ENCODE results near the gene RELL1.
A peak's percentile ranks its signal among the peaks of the same experiment; 100 is the strongest.

The RELL1 gene

DNA sequence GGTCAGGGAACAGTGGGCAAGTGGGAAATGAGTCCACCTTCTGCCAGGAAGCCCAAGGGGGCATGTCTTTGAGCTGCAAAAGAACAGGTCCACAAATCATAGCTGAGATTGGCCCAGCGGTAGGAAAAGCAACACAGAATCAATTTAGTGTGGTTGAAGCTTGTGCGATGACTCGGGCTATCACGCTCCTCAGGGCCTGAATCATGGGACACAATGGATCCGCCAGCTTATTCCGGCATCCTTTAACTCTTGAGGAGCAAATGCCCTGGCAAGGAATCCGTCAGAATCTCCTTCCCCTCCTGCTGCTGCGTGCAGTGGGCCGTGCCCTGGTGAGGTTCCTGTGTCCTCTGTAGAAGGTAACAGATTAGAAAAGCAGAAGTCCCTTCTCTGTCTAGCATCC, 98.0 kb downstream of the RELL1 start:
- Histone ChIP-seq H3K14ac (ENCODE audit: low read length) (no peak overlapping the region), H2BK5ac (ENCODE audit: low read depth, low read length, poor library complexity) (no peak overlapping the region), H4K12ac (ENCODE audit: low read depth, low read length) (no peak overlapping the region), H4K8ac (ENCODE audit: low read depth, low read length) (no peak overlapping the region), H3K4ac (ENCODE audit: low read depth, low read length) (no peak overlapping the region), H3K23ac (ENCODE audit: low read length) (no peak overlapping the region), H2AFZ (ENCODE audit: insufficient read depth, low read length, poor library complexity) (no peak overlapping the region), H4K91ac (ENCODE audit: low read depth, low read length) (no peak overlapping the region), H3K4me3 (ENCODE audit: low read depth, low read length) (no peak overlapping the region), H3K4me2 (ENCODE audit: low read length) (no peak overlapping the region), H2BK12ac (ENCODE audit: low read length) (no peak overlapping the region), H3K79me2 (ENCODE audit: control insufficient read depth, insufficient read depth, low read length, poor library complexity) (no peaks in the 10 kb centered on the region), H3K18ac (ENCODE audit: low read length) (no peak overlapping the region), H3K79me1 (ENCODE audit: low read length) (no peaks in the 10 kb centered on the region), H3K27me3 (ENCODE audit: insufficient read depth, low read length) (no peaks in the 10 kb centered on the region), H3K36me3 (ENCODE audit: control insufficient read depth in 1 of 2, insufficient read depth in 2 of 2, low read length in 2 of 2) (peaks cover 7 to 10% of the 10 kb centered on the region in 2 experiments), H3K27ac (ENCODE audit: low read depth, low read length) (no peak overlapping the region), H3K9ac (ENCODE audit: low read length) (no peak overlapping the region), H2AK5ac (ENCODE audit: low read length) (no peak overlapping the region), H3K9me3 (ENCODE audit: insufficient read depth, low read depth, low read length) (peaks cover 3% of the 10 kb centered on the region), H3K4me1 (ENCODE audit: control insufficient read depth in 1 of 2, insufficient read depth in 2 of 2, low read length in 2 of 2) (peaks cover 0 to 3% of the 10 kb centered on the region in 2 experiments), H2BK120ac (ENCODE audit: insufficient read depth, low read length, poor library complexity) (no peak overlapping the region)
- WGBS (ENCODE audit: extremely low coverage, insufficient coverage, insufficient read length), result no CpG with 5 or more reads among the region's 9 CpGs
- DNase-seq, result no peak

DNA sequence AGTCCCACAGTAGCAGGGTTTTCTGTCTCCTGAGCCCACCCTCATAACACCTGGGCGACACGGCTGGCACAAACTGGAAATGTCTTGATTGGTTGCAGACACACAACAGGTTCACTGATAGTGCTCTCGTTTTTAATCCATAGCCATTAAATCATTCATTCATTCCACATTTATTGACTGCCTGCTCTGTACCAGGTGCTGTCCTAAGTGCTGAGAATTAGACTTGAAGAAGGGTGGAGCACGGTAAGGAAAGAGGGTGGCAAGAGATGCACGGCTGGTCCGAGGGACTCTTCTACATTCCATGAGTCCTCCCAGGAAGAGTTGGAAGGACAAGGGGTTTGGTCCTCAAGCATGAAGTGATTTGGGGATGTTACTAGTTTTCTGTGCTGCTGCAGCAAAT, 100.0 kb downstream of the RELL1 start:
- Histone ChIP-seq H4K12ac (ENCODE audit: low read depth, low read length) (no peak overlapping the region), H2BK5ac (ENCODE audit: low read depth, low read length, poor library complexity) (no peak overlapping the region), H4K91ac (ENCODE audit: low read depth, low read length) (no peak overlapping the region), H2AFZ (ENCODE audit: insufficient read depth, low read length, poor library complexity) (no peak overlapping the region), H2AK5ac (ENCODE audit: low read length) (no peak overlapping the region), H3K4ac (ENCODE audit: low read depth, low read length) (no peak overlapping the region), H2BK120ac (ENCODE audit: insufficient read depth, low read length, poor library complexity) (no peak overlapping the region), H3K9me3 (ENCODE audit: insufficient read depth, low read depth, low read length) (peaks cover 5% of the 10 kb centered on the region), H2BK12ac (ENCODE audit: low read length) (no peak overlapping the region), H3K27ac (ENCODE audit: low read depth, low read length) (no peak overlapping the region), H3K79me1 (ENCODE audit: low read length) (no peaks in the 10 kb centered on the region), H3K18ac (ENCODE audit: low read length) (no peak overlapping the region), H3K23ac (ENCODE audit: low read length) (no peak overlapping the region), H3K4me2 (ENCODE audit: low read length) (no peak overlapping the region), H3K9ac (ENCODE audit: low read length) (no peak overlapping the region), H3K79me2 (ENCODE audit: control insufficient read depth, insufficient read depth, low read length, poor library complexity) (no peaks in the 10 kb centered on the region), H3K4me1 (ENCODE audit: control insufficient read depth in 1 of 2, insufficient read depth in 2 of 2, low read length in 2 of 2) (peaks cover 0 to 3% of the 10 kb centered on the region in 2 experiments), H3K36me3 (ENCODE audit: control insufficient read depth in 1 of 2, insufficient read depth in 2 of 2, low read length in 2 of 2) (peaks cover 7 to 10% of the 10 kb centered on the region in 2 experiments), H4K8ac (ENCODE audit: low read depth, low read length) (no peak overlapping the region), H3K4me3 (ENCODE audit: low read depth, low read length) (no peak overlapping the region), H3K27me3 (ENCODE audit: insufficient read depth, low read length) (no peaks in the 10 kb centered on the region), H3K14ac (ENCODE audit: low read length) (no peak overlapping the region)
- WGBS (ENCODE audit: extremely low coverage, insufficient coverage, insufficient read length), result no CpG with 5 or more reads among the region's 6 CpGs
- DNase-seq, result no peak

DNA sequence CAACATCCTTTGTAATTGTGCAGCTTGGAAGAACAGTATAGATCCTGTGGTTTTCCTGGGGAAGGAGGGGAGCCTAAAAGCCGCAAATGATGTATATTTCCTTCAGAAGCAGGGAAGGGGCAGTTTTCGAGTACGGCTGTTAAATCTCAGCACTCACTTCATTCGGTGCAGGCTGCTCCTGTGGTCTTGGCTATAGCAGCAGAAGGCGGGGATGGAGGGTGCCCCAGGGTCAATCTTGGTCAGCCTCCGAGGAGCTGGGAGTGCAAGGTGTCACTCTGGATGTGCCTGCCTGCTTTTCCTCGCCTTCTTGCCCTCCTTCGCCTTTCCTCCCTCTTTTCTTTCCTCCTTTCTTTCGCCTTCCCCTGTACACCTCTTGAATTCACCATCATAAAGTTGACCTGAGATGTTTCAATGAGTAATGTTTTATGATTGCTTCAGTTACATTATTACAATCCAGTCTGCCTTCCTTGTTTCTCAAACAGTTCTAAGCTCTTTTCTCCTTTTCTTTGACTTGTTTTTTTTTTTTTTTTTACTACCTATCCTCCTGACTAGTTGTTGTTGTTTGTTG, 101.6 kb downstream of the RELL1 start:
- Histone ChIP-seq H4K91ac (ENCODE audit: low read depth, low read length) (no peak overlapping the region), H3K14ac (ENCODE audit: low read length) (no peak overlapping the region), H2BK120ac (ENCODE audit: insufficient read depth, low read length, poor library complexity) (no peak overlapping the region), H3K4me1 (ENCODE audit: control insufficient read depth in 1 of 2, insufficient read depth in 2 of 2, low read length in 2 of 2) (peaks cover 0 to 3% of the 10 kb centered on the region in 2 experiments), H3K9ac (ENCODE audit: low read length) (no peak overlapping the region), H4K8ac (ENCODE audit: low read depth, low read length) (no peak overlapping the region), H3K79me1 (ENCODE audit: low read length) (peaks cover 2% of the 10 kb centered on the region), H3K27me3 (ENCODE audit: insufficient read depth, low read length) (no peaks in the 10 kb centered on the region), H3K36me3 (ENCODE audit: control insufficient read depth in 1 of 2, insufficient read depth in 2 of 2, low read length in 2 of 2) (no peaks in the 10 kb centered on the region), H3K79me2 (ENCODE audit: control insufficient read depth, insufficient read depth, low read length, poor library complexity) (no peaks in the 10 kb centered on the region), H3K4ac (ENCODE audit: low read depth, low read length) (no peak overlapping the region), H2BK12ac (ENCODE audit: low read length) (no peak overlapping the region), H2AFZ (ENCODE audit: insufficient read depth, low read length, poor library complexity) (no peak overlapping the region), H3K18ac (ENCODE audit: low read length) (no peak overlapping the region), H2BK5ac (ENCODE audit: low read depth, low read length, poor library complexity) (no peak overlapping the region), H2AK5ac (ENCODE audit: low read length) (no peak overlapping the region), H3K4me3 (ENCODE audit: low read depth, low read length) (no peak overlapping the region), H4K12ac (ENCODE audit: low read depth, low read length) (no peak overlapping the region), H3K27ac (ENCODE audit: low read depth, low read length) (no peak overlapping the region), H3K9me3 (ENCODE audit: insufficient read depth, low read depth, low read length) (peaks cover 1% of the 10 kb centered on the region), H3K4me2 (ENCODE audit: low read length) (no peak overlapping the region), H3K23ac (ENCODE audit: low read length) (no peak overlapping the region)
- no peak for DNase-seq
- WGBS (ENCODE audit: extremely low coverage, insufficient coverage, insufficient read length), result no CpG with 5 or more reads among the region's 9 CpGs

DNA sequence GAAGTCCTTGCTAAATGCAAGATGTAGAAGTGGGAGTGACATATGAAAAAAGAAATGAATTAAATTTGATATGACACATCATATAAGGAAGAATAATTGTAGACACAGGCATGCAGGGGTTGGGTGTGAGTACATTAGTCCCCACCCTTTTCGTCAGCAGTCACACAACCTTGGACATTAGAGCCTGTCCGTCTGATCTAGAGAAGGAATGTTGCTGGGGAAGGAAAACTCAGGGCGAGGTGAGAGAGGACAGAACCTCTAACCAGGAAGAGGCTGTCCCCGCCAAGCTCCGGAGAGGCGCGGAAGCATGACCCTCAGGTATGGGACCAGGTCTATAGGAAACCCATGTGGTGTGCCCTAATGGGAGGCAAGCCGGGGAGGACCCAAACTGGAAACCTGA, 102.1 kb downstream of the RELL1 start:
- no CpG with 5 or more reads among the region's 8 CpGs for WGBS (ENCODE audit: extremely low coverage, insufficient coverage, insufficient read length)
- Histone ChIP-seq H3K79me2 (ENCODE audit: control insufficient read depth, insufficient read depth, low read length, poor library complexity) (no peaks in the 10 kb centered on the region), H3K79me1 (ENCODE audit: low read length) (peaks cover 2% of the 10 kb centered on the region), H3K18ac (ENCODE audit: low read length) (no peak overlapping the region), H4K12ac (ENCODE audit: low read depth, low read length) (no peak overlapping the region), H3K14ac (ENCODE audit: low read length) (no peak overlapping the region), H3K9ac (ENCODE audit: low read length) (no peak overlapping the region), H4K91ac (ENCODE audit: low read depth, low read length) (no peak overlapping the region), H3K4ac (ENCODE audit: low read depth, low read length) (no peak overlapping the region), H3K27me3 (ENCODE audit: insufficient read depth, low read length) (no peaks in the 10 kb centered on the region), H2BK120ac (ENCODE audit: insufficient read depth, low read length, poor library complexity) (no peak overlapping the region), H2BK12ac (ENCODE audit: low read length) (no peak overlapping the region), H4K8ac (ENCODE audit: low read depth, low read length) (no peak overlapping the region), H3K4me3 (ENCODE audit: low read depth, low read length) (no peak overlapping the region), H3K27ac (ENCODE audit: low read depth, low read length) (no peak overlapping the region), H3K9me3 (ENCODE audit: insufficient read depth, low read depth, low read length) (peaks cover 1% of the 10 kb centered on the region), H3K4me2 (ENCODE audit: low read length) (no peak overlapping the region), H3K23ac (ENCODE audit: low read length) (no peak overlapping the region), H2BK5ac (ENCODE audit: low read depth, low read length, poor library complexity) (no peak overlapping the region), H3K4me1 (ENCODE audit: control insufficient read depth in 1 of 2, insufficient read depth in 2 of 2, low read length in 2 of 2) (peaks cover 0 to 3% of the 10 kb centered on the region in 2 experiments), H2AFZ (ENCODE audit: insufficient read depth, low read length, poor library complexity) (no peak overlapping the region), H2AK5ac (ENCODE audit: low read length) (no peak overlapping the region), H3K36me3 (ENCODE audit: control insufficient read depth in 1 of 2, insufficient read depth in 2 of 2, low read length in 2 of 2) (no peaks in the 10 kb centered on the region)
- peak; percentile 59 to 68 for DNase-seq

Measured in trophoblast cell (in vitro differentiated cells and primary cell).